NCI-H2196 (cell line): ENCODE measurements around the gene RNF146.
A peak's percentile ranks its signal among the peaks of the same experiment; 100 is the strongest.
"Not testable (repeated sequence)": the region's sequence is repeated elsewhere in the genome, so short reads cannot be mapped to it uniquely, and the experiment has no call there.

Experiments used
- DNase-seq: peaks from one replicate; lab custom pipeline; 2025; ENCODE audit not compliant: unreplicated experiment; lab: John Stamatoyannopoulos, UW

The RNF146 gene

DNA sequence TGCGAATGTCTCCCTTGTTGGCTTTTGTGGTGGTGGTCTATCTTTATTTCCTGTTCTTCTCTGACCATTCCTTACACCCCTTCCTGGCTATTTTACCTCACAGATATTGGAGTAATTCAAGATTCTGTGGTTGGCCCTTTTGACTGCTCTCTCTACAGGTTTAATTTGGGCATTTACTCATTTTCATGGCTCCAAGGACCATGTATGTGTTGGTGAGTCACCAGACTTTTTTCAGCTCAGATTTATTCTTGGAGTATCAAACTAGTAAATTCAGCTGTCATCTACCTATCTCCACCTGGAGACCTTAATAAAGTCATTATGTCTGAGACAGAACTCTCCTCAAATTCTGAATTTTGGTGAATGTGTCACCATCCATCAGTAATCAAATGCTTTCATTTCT lies 15.5 kb downstream of the RNF146 start:
- no peak for DNase-seq

DNA sequence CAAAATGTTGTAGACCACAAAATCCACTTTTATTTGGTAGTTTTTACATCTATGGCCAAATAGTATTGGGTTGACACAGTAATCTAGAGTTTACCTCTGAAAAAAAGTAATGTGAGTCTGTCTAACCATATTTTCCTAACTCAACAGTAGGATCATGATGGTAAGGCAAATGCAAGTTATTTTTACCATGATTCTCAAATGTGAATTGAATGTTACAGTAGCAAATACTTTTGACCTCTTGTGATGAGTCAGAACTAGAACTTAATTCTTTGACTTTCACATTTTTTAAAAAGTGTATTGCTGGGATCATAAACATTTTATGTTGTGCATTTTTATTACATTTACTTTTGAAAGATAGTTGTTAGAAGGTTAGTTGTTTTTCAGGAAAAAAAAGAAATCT lies 22.0 kb downstream of the RNF146 start:
- no peak for DNase-seq

DNA sequence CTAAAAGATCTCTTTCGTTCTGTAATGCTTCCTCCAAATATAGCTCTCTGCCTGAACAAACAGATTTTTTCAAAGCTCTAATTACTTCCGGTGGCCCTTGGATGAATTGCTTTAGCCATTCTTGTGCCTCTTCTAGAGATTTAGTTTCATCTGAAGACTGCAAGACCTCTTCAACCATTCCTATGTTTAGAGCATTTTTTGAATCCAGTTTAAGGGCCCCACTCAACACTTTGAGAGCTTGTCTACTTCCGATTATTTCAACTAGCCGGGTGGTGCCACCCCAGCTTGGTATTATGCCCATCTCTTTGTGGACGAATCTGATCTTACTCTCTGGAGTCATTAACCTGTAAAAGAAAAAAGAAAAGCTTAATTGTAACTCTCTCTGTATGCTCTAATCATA lies 23.3 kb downstream of the RNF146 start:
- peak; percentile 8 for DNase-seq

GRCh38 chr6:127290391-127291265 lies 24.0 kb downstream of the RNF146 start:
- no peak for DNase-seq

DNA sequence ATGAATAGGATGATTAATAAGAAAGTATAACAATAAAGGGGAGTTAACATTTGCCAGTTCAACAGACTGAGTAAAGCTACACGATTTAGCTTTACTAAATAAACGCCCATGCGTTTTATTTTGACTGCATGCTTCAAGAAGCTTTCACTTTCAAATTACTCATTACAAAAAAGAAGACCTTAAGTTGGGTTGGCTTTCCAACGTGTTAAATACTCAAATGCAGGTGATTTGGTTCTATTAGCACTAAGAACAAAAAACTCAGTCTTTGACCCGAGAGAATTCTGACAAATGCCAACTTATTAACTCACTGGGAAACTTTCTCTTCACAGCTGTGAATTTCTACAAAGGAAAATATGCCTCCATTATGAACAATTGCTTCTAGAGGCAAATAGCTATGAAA lies 24.8 kb downstream of the RNF146 start:
- no peak for DNase-seq

DNA sequence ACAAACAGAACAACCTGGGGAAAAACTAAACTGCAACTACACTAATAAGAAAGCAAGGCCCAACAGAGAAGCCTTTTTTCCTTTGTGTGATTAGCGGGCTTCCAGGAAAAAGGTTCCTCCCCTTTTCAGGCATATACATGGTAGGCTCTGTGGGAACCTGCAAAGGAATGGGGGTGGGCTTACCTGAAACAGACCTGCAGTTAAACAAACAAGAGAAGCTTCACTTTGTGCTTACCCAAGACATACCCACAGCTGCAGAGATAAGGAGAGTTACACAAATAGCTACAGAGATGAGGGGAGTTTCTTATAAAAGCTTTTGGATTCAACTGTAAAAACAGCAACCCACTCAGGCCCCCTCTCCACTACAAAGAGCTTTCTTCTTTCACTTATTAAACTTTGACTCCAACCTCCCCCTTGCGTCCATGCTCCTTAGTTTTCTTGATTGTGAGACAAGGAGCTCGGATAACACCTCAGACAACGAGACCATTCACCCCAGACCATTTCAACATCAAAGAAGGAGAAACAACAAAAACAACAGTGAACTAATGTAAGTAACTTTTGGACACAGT lies 30.9 kb downstream of the RNF146 start:
- DNase-seq, result no peak

- DNase-seq, result no peak
Observed at GRCh38 chr6:127298475-127298874, 31.8 kb downstream of the RNF146 start.

GRCh38 chr6:127299522-127300240 lies 33.0 kb downstream of the RNF146 start:
- no peak for DNase-seq

GRCh38 chr6:127300411-127300810 lies 33.7 kb downstream of the RNF146 start:
- DNase-seq, result no peak

- DNase-seq, result no peak
Observed at GRCh38 chr6:127301199-127301700, 34.6 kb downstream of the RNF146 start.

GRCh38 chr6:127302728-127303660 lies 36.3 kb downstream of the RNF146 start:
- peak; percentile 50 for DNase-seq

- no peak for DNase-seq
Observed at GRCh38 chr6:127303917-127304316, 37.3 kb downstream of the RNF146 start.

DNA sequence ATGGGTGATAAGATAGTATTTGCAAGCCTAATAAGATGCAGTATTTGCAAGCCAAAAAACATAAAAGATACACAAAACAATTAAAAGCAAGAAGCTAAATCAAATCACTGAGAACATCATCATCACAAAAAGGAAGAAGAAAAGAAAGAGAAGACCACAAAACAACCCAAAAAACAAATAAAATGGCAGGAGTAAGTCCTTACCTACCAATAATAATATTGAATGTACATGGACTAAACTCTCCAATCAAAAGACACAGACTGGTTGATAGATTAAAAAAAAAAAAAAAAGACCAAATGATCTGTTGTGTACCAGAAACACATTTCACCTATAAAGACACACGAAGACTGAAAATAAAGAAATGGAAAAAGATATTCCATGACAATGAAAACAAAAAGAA lies 39.1 kb downstream of the RNF146 start:
- no peak for DNase-seq

- no peak for DNase-seq
Observed at GRCh38 chr6:127317388-127318128, 50.9 kb downstream of the RNF146 start.

GRCh38 chr6:127319686-127320085 lies 53.0 kb downstream of the RNF146 start:
- DNase-seq, result no peak

GRCh38 chr6:127328043-127328609 lies 61.5 kb downstream of the RNF146 start:
- DNase-seq, result no peak

- DNase-seq, result not testable (repeated sequence)
Observed at GRCh38 chr6:127331256-127331655, 64.6 kb downstream of the RNF146 start.

DNA sequence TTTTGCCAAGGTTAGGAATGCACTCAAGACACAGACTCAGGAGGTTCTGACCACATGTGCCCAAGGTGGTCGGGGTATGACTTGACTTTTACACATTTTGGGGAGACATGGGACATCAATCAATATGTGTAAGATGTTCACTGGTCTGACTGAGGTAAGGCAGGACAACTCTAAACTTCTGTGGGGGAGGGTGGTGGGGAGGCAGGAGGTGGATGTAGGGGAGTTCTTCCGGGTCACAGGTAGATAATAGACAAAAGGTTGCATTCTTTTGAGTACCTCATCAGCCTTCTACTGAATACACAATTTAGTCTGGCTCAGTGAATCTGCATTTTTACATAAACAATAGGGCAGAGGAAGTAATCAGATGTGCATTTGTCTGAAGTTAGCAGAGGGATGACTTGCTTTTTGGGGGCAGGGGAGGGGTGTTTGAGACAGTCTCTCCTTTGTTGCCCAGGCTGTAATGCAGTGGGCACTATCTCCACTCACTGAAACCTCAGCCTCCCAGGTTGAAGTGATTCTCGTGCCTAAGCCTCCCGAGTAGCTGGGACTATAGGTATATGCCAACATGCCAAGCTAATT lies 65.8 kb downstream of the RNF146 start:
- no peak for DNase-seq
